Measurements from ENCODE around the gene JADE1. TPM values are rescaled to one million over a fixed set of nuclear protein-coding genes. Genes with fewer than 3 reads are reported as not detected.

Gene JADE1
- total and polyA plus RNA-seq, 2 of the 13 experiments (the other 11 are each of a cell fraction or from before 2014, with no cell fraction given) = 5.4 to 19.3 TPM

GRCh38 chr4:128810871-128811570, 1.5 kb downstream of the JADE1 start (continued):
- TF ChIP-seq JUN (CRISPR knock-in tag; IDR thresholded peaks at IDR 0.05) = no peak
- TF ChIP-seq ZNF775 (CRISPR knock-in tag; IDR thresholded peaks at IDR 0.05; ENCODE audit: borderline replicate concordance) = no peak
- peak; percentile 49 for TF ChIP-seq PRDM10 (CRISPR knock-in tag; IDR thresholded peaks at IDR 0.05; ENCODE audit: low read depth)
- TF ChIP-seq ZNF670 (CRISPR knock-in tag; IDR thresholded peaks at IDR 0.05; ENCODE audit: borderline replicate concordance) = no peak
- no peak for TF ChIP-seq ZNF766 (CRISPR knock-in tag; IDR thresholded peaks at IDR 0.05; ENCODE audit: borderline replicate concordance)
- no peak for TF ChIP-seq KDM5A (IDR thresholded peaks at IDR 0.05; ENCODE audit: borderline replicate concordance, low read length)
- TF ChIP-seq PHB2 (IDR thresholded peaks at IDR 0.05; ENCODE audit: partially characterized antibody) = no peak
- TF ChIP-seq SKIL (CRISPR knock-in tag; IDR thresholded peaks at IDR 0.05; ENCODE audit: borderline replicate concordance) = peak; percentile 66; the same call in 1 of the 2 replicates
- 0 out of 2 replicates have a peak, but pooled peaks have one; percentile 43 for TF ChIP-seq KDM3A (CRISPR knock-in tag; IDR thresholded peaks at IDR 0.05; ENCODE audit: low read depth)
- TF ChIP-seq SP5 (CRISPR knock-in tag; IDR thresholded peaks at IDR 0.05; ENCODE audit: borderline replicate concordance, low read depth) = peak; percentile 87
- peak; percentile 82; the same call in 1 of the 2 replicates for TF ChIP-seq ZNF614 (CRISPR knock-in tag; IDR thresholded peaks at IDR 0.05; ENCODE audit: borderline replicate concordance)
- TF ChIP-seq HDAC2 (CRISPR knock-in tag; IDR thresholded peaks at IDR 0.05) = peak; percentile 78
- no peak for TF ChIP-seq NR2F6 (IDR thresholded peaks at IDR 0.05)
- TF ChIP-seq NR2F6 (CRISPR knock-in tag; IDR thresholded peaks at IDR 0.05) = peak; percentile 28
- TF ChIP-seq PHF21A (CRISPR knock-in tag; IDR thresholded peaks at IDR 0.05) = peak; percentile 87
- no peak for TF ChIP-seq FOXJ3 (CRISPR knock-in tag; IDR thresholded peaks at IDR 0.05; ENCODE audit: borderline replicate concordance)
- no peak for TF ChIP-seq ZNF549 (CRISPR knock-in tag; IDR thresholded peaks at IDR 0.05)
- peak; percentile 70 for TF ChIP-seq ZBTB14 (CRISPR knock-in tag; IDR thresholded peaks at IDR 0.05)
- peak; percentile 66; the same call in 1 of the 2 replicates for TF ChIP-seq CBFB (CRISPR knock-in tag; IDR thresholded peaks at IDR 0.05)
